Activated T-helper 2 cell treated with anti-CD3 and anti-CD28 coated beads, Interferon-gamma antibody, Interleukin-2, Interleukin-4, amounts not matched to agents 10 μg/mL and 5 μg/mL and 100 μg/mL, durations not matched to agents 14 hours and 24 hours and 36 hours (primary cell): Measurements from ENCODE around the gene NKAIN2. TPM values are rescaled to one million over a fixed set of nuclear protein-coding genes. Genes with fewer than 3 reads are reported as not detected.

ENCODE experiments used
- DNase-seq: peaks from one replicate; pipeline ENCODE4 v3.0.0; 2021; ENCODE audit warnings: low spot score
- H3K27ac Mint-ChIP-seq: one replicate; pipeline ENCODE4 v1.8.0; 2021; ENCODE audit warnings: mixed read lengths
- H3K27me3 Mint-ChIP-seq: one replicate; pipeline ENCODE4 v1.8.0; 2021; ENCODE audit warnings: low read depth, mixed read lengths
- H3K36me3 Mint-ChIP-seq: one replicate; pipeline ENCODE4 v1.8.0; 2021; ENCODE audit warnings: low read depth, mixed read lengths
- H3K4me1 Mint-ChIP-seq: one replicate; pipeline ENCODE4 v1.8.0; 2021; ENCODE audit warnings: low read depth, mixed read lengths
- H3K4me3 Mint-ChIP-seq: one replicate; pipeline ENCODE4 v1.8.0; 2021; ENCODE audit warnings: low read depth, mild to moderate bottlenecking, moderate library complexity, mixed read lengths
- H3K9me3 Mint-ChIP-seq: one replicate; pipeline ENCODE4 v1.8.0; 2021; ENCODE audit warnings: mixed read lengths
- intact Hi-C: fragments of 100-400 bp; cut with micrococcal nuclease; formaldehyde crosslinking; loops from one replicate; pipeline ENCODE4 v1.15.1; 2023
- total RNA-seq: library from RNA; stranded (reverse); gene quantifications from 2 replicates; pipeline ENCODE4 v1.2.3, GENCODE V29; 2022

Gene NKAIN2
- total RNA-seq, 1 donor from 2014 or later = not detected

GRCh38 chr6:124819346-124819745, 1015.7 kb downstream of the NKAIN2 start:
- DNase-seq = no peak
- intact Hi-C loops = no loop called here
- Mint-ChIP-seq H3K27ac (no peak overlapping the region), H3K4me1 (no peaks in the 10 kb centered on the region), H3K36me3 (no peaks in the 10 kb centered on the region), H3K4me3 (no peak overlapping the region), H3K9me3 (no peaks in the 10 kb centered on the region), H3K27me3 (no peaks in the 10 kb centered on the region)

GRCh38 chr6:124822204-124822613, 1018.5 kb downstream of the NKAIN2 start:
- H3K4me1 Mint-ChIP-seq = no peaks in the 10 kb centered on the region
- no peaks in the 10 kb centered on the region for H3K9me3 Mint-ChIP-seq
- intact Hi-C loops = no loop called here
- no peaks in the 10 kb centered on the region for H3K27me3 Mint-ChIP-seq
- DNase-seq = no peak
- no peak overlapping the region for H3K27ac Mint-ChIP-seq
- no peak overlapping the region for H3K4me3 Mint-ChIP-seq
- H3K36me3 Mint-ChIP-seq = no peaks in the 10 kb centered on the region

- no peak for DNase-seq
- Mint-ChIP-seq H3K36me3 (no peaks in the 10 kb centered on the region), H3K9me3 (no peaks in the 10 kb centered on the region), H3K27me3 (no peaks in the 10 kb centered on the region), H3K27ac (no peak overlapping the region), H3K4me1 (no peaks in the 10 kb centered on the region), H3K4me3 (no peak overlapping the region)
- intact Hi-C loops = no loop called here
Measured at GRCh38 chr6:124822721-124823120, 1019.1 kb downstream of the NKAIN2 start.

GRCh38 chr6:124823240-124824111, 1019.8 kb downstream of the NKAIN2 start:
- H3K9me3 Mint-ChIP-seq = no peaks in the 10 kb centered on the region
- no peaks in the 10 kb centered on the region for H3K27me3 Mint-ChIP-seq
- H3K4me1 Mint-ChIP-seq = no peaks in the 10 kb centered on the region
- H3K4me3 Mint-ChIP-seq = no peak overlapping the region
- no peaks in the 10 kb centered on the region for H3K36me3 Mint-ChIP-seq
- intact Hi-C loops = no loop called here
- no peak overlapping the region for H3K27ac Mint-ChIP-seq
- no peak for DNase-seq

GRCh38 chr6:124825564-124825963, 1021.9 kb downstream of the NKAIN2 start:
- no peak overlapping the region for H3K27ac Mint-ChIP-seq
- DNase-seq = no peak
- no peaks in the 10 kb centered on the region for H3K4me1 Mint-ChIP-seq
- no peaks in the 10 kb centered on the region for H3K27me3 Mint-ChIP-seq
- H3K36me3 Mint-ChIP-seq = no peaks in the 10 kb centered on the region
- H3K4me3 Mint-ChIP-seq = no peak overlapping the region
- no peaks in the 10 kb centered on the region for H3K9me3 Mint-ChIP-seq
- intact Hi-C loops = no loop called here

- intact Hi-C loops = no loop called here
- Mint-ChIP-seq H3K36me3 (no peaks in the 10 kb centered on the region), H3K9me3 (no peaks in the 10 kb centered on the region), H3K27me3 (no peaks in the 10 kb centered on the region), H3K4me1 (no peaks in the 10 kb centered on the region), H3K27ac (no peak overlapping the region), H3K4me3 (no peak overlapping the region)
- no peak for DNase-seq
Measured at GRCh38 chr6:124829822-124830221, 1026.2 kb downstream of the NKAIN2 start.

GRCh38 chr6:124830506-124830905, 1026.8 kb downstream of the NKAIN2 start:
- Mint-ChIP-seq H3K36me3 (no peaks in the 10 kb centered on the region), H3K27ac (no peak overlapping the region), H3K9me3 (no peaks in the 10 kb centered on the region), H3K4me1 (no peaks in the 10 kb centered on the region), H3K27me3 (no peaks in the 10 kb centered on the region), H3K4me3 (no peak overlapping the region)
- intact Hi-C loops = no loop called here
- DNase-seq = no peak

- no peak overlapping the region for H3K27ac Mint-ChIP-seq
- H3K36me3 Mint-ChIP-seq = no peaks in the 10 kb centered on the region
- no peaks in the 10 kb centered on the region for H3K4me1 Mint-ChIP-seq
- H3K4me3 Mint-ChIP-seq = no peak overlapping the region
- no peak for DNase-seq
- no peaks in the 10 kb centered on the region for H3K27me3 Mint-ChIP-seq
- intact Hi-C loops = loop anchor here (10.0 kb wide), 1 partner anchor 1050 kb away; the partner anchor contains the start of gene NKAIN2
- no peaks in the 10 kb centered on the region for H3K9me3 Mint-ChIP-seq
Measured at GRCh38 chr6:124854338-124854922, 1050.8 kb downstream of the NKAIN2 start.

GRCh38 chr6:124857746-124858145, 1054.1 kb downstream of the NKAIN2 start:
- H3K4me3 Mint-ChIP-seq = no peak overlapping the region
- no peak overlapping the region for H3K27ac Mint-ChIP-seq
- H3K4me1 Mint-ChIP-seq = no peaks in the 10 kb centered on the region
- no peaks in the 10 kb centered on the region for H3K27me3 Mint-ChIP-seq
- intact Hi-C loops = loop anchor here (10.0 kb wide), 1 partner anchor 1053 kb away; the partner anchor contains the start of gene NKAIN2
- DNase-seq = no peak
- H3K36me3 Mint-ChIP-seq = no peaks in the 10 kb centered on the region
- no peaks in the 10 kb centered on the region for H3K9me3 Mint-ChIP-seq

- H3K4me3 Mint-ChIP-seq = no peak overlapping the region
- H3K27ac Mint-ChIP-seq = no peak overlapping the region
Measured at GRCh38 chr6:124858564-124858963, 1054.9 kb downstream of the NKAIN2 start.

GRCh38 chr6:124859366-124859765, 1055.7 kb downstream of the NKAIN2 start:
- no peak for DNase-seq
- Mint-ChIP-seq H3K9me3 (no peaks in the 10 kb centered on the region), H3K36me3 (no peaks in the 10 kb centered on the region), H3K27ac (no peak overlapping the region), H3K27me3 (no peaks in the 10 kb centered on the region), H3K4me3 (no peak overlapping the region), H3K4me1 (no peaks in the 10 kb centered on the region)
- intact Hi-C loops = loop anchor here (10.0 kb wide), 1 partner anchor 1055 kb away; the partner anchor contains the start of gene NKAIN2

More at GRCh38 chr6:124858564-124858963, 1054.9 kb downstream of the NKAIN2 start:
- H3K36me3 Mint-ChIP-seq = no peaks in the 10 kb centered on the region
- H3K27me3 Mint-ChIP-seq = no peaks in the 10 kb centered on the region
- intact Hi-C loops = loop anchor here (10.0 kb wide), 1 partner anchor 1054 kb away; the partner anchor contains the start of gene NKAIN2
- no peaks in the 10 kb centered on the region for H3K4me1 Mint-ChIP-seq
- DNase-seq = no peak
- H3K9me3 Mint-ChIP-seq = no peaks in the 10 kb centered on the region

- intact Hi-C loops = no loop called here
Measured at GRCh38 chr6:124866040-124866439, 1062.4 kb downstream of the NKAIN2 start.

GRCh38 chr6:124867121-124867520, 1063.5 kb downstream of the NKAIN2 start:
- no peak for DNase-seq
- Mint-ChIP-seq H3K36me3 (no peaks in the 10 kb centered on the region), H3K9me3 (no peaks in the 10 kb centered on the region), H3K4me1 (no peaks in the 10 kb centered on the region), H3K27ac (no peak overlapping the region), H3K4me3 (no peak overlapping the region), H3K27me3 (no peaks in the 10 kb centered on the region)
- intact Hi-C loops = no loop called here

More at GRCh38 chr6:124866040-124866439, 1062.4 kb downstream of the NKAIN2 start:
- no peaks in the 10 kb centered on the region for H3K9me3 Mint-ChIP-seq
- H3K36me3 Mint-ChIP-seq = no peaks in the 10 kb centered on the region
- no peak for DNase-seq
- H3K27me3 Mint-ChIP-seq = no peaks in the 10 kb centered on the region
- H3K4me3 Mint-ChIP-seq = no peak overlapping the region
- no peak overlapping the region for H3K27ac Mint-ChIP-seq
- H3K4me1 Mint-ChIP-seq = no peaks in the 10 kb centered on the region
